Measurements from ENCODE around the gene ZRANB3. TPM values are rescaled to one million over a fixed set of nuclear protein-coding genes. Genes with fewer than 3 reads are reported as not detected.

The ZRANB3 gene
- total RNA-seq, 1 experiment from 2014 or later = 11.3 TPM

DNA sequence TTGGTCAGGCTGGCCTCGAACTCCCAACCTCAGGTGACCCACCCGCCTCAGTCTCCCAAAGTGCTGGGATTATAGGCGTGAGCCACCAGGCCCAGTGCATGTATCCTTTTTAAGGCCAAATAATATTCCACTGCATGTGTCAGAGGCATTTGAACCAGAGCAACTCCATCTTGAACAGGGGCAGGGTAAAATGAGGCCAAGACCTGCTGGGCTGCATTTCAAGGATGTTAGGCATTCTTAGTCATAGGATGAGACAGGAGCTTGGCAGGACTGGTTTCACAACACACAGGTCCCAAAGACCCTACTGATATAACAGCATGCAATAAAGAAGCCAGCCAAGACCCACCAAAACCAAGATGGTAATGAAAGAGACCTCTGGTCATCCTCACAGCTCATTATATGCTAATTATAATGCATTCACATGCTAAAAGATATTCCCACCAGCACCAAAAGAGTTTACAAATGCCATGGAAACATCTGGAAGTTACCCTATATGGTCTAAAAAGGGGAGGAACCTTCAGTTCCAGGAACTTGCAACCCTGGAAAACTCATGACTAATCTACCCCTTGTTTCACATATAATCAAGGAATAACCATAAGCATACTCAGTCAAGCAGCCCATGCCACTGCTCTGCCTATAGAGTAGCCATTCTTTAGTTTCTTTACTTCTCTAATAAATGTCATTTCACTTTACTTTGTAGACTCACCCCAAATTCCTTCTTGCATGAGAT lies 274.3 kb downstream of the ZRANB3 start:
- Histone ChIP-seq H3K36me3 (ENCODE audit: low read depth) (no peaks in the 10 kb centered on the region), H3K9me2 (ENCODE audit: insufficient read depth) (no peaks in the 10 kb centered on the region), H3K4me3 (no peak overlapping the region), H3F3A (ENCODE audit: insufficient read depth, low read depth) (no peaks in the 10 kb centered on the region), H2AFZ (no peak overlapping the region), H3K9me3 (ENCODE audit: insufficient read depth, low read depth) (no peaks in the 10 kb centered on the region), H3K4me2 (peak overlapping the region; percentile 39; the same call in 1 of the 2 replicates), H4K20me1 (ENCODE audit: insufficient read depth) (no peaks in the 10 kb centered on the region), H3K27me3 (ENCODE audit: insufficient read depth, low read depth) (no peaks in the 10 kb centered on the region), H3K79me2 (ENCODE audit: low read depth) (no peaks in the 10 kb centered on the region), H3K27ac (peak overlapping the region; percentile 20), H3K4me1 (replicated peaks; ENCODE audit: insufficient read depth) (peaks cover 12% of the 10 kb centered on the region)
- ChIA-PET POLR2A (ENCODE audit: unreplicated experiment) (no interaction called here), CTCF (no interaction called here)
- intact Hi-C loops (cut with micrococcal nuclease; ENCODE audit: unreplicated experiment) = no loop called here
- TF ChIP-seq, protein P1, sequence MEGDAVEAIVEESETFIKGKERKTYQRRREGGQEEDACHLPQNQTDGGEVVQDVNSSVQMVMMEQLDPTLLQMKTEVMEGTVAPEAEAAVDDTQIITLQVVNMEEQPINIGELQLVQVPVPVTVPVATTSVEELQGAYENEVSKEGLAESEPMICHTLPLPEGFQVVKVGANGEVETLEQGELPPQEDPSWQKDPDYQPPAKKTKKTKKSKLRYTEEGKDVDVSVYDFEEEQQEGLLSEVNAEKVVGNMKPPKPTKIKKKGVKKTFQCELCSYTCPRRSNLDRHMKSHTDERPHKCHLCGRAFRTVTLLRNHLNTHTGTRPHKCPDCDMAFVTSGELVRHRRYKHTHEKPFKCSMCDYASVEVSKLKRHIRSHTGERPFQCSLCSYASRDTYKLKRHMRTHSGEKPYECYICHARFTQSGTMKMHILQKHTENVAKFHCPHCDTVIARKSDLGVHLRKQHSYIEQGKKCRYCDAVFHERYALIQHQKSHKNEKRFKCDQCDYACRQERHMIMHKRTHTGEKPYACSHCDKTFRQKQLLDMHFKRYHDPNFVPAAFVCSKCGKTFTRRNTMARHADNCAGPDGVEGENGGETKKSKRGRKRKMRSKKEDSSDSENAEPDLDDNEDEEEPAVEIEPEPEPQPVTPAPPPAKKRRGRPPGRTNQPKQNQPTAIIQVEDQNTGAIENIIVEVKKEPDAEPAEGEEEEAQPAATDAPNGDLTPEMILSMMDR (conservative IDR thresholded peaks at IDR 0.05) = no peak
- TF ChIP-seq EZH2 (IDR thresholded peaks at IDR 0.05; ENCODE audit: low read depth) = no peak
- DNase-seq = peak; percentile 16 to 43
- no TSS peak for BruUV-seq (replicated peaks)

DNA sequence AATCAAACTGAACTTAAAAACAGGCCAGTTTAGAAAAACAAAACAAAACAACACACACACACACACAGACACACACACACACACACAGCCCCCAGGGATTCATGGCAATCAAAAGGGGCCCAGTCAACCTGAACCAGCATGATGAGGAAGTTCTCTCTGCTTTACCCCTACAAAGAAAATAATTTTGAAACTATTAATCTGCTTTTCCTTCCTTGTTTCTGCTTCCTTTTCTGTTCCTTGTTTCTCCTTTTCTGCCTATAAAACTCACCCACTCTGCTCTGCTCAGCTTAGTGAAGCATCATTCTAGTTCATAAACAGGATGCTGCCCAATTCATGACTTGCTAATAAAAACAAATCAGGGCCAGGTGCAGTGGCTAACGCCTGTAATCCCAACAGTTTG lies 275.8 kb downstream of the ZRANB3 start:
- BruUV-seq (replicated peaks) = no TSS peak
- Histone ChIP-seq H3K27me3 (ENCODE audit: insufficient read depth, low read depth) (no peaks in the 10 kb centered on the region), H3K4me3 (no peak overlapping the region), H3K79me2 (ENCODE audit: low read depth) (no peaks in the 10 kb centered on the region), H3K27ac (no peak overlapping the region), H3K4me2 (no peak overlapping the region), H2AFZ (no peak overlapping the region), H4K20me1 (ENCODE audit: insufficient read depth) (no peaks in the 10 kb centered on the region), H3K9me2 (ENCODE audit: insufficient read depth) (no peaks in the 10 kb centered on the region), H3K36me3 (ENCODE audit: low read depth) (no peaks in the 10 kb centered on the region), H3F3A (ENCODE audit: insufficient read depth, low read depth) (no peaks in the 10 kb centered on the region), H3K4me1 (replicated peaks; ENCODE audit: insufficient read depth) (peaks cover 12% of the 10 kb centered on the region), H3K9me3 (ENCODE audit: insufficient read depth, low read depth) (0 out of 2 replicates have a peak, but pooled peaks cover 2% of the 10 kb centered on the region)
- DNase-seq = no peak
- POLR2A ChIA-PET (ENCODE audit: unreplicated experiment) = no interaction called here
- intact Hi-C loops (cut with micrococcal nuclease; ENCODE audit: unreplicated experiment) = no loop called here
- TF ChIP-seq EZH2 (IDR thresholded peaks at IDR 0.05; ENCODE audit: low read depth) = no peak
- TF ChIP-seq, protein P1 (conservative IDR thresholded peaks at IDR 0.05) = no peak
- CTCF ChIA-PET = no interaction called here

DNA sequence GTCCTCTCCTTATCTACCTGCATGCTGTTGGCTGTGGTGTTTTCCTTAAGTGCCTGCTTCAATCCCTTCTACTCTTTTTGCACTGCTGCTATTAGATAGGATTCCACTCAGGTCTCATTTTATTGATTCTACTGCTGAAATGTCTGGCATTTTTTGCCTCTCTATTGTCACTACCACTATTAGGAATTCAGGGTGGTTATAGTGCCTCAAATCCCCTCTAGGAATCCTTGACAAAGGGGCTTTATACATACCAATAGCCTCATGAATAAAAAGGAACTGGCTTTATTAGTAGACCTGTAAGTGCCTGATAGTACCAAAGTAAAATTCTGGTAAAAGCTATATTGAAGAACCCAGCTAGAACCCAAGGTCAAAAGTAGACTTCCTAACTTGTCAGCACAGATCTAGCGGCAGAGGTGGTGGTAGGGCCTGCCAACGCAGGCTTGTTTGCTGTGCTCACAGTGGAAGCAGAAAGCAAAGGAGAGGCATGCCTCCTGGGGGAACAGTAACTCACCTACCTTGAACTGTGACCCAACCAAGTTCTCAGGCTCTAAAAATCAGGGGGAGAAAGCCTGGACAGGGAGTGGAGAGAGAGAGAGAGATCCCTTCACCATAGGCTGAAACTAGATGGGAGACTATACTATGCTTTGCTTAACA lies 278.1 kb downstream of the ZRANB3 start:
- no peaks in the 10 kb centered on the region for H3F3A ChIP-seq (ENCODE audit: insufficient read depth, low read depth)
- intact Hi-C loops (cut with micrococcal nuclease; ENCODE audit: unreplicated experiment) = no loop called here
- CTCF ChIA-PET = no interaction called here
- no TSS peak for BruUV-seq (replicated peaks)
- H2AFZ ChIP-seq = no peak overlapping the region
- H3K9me3 ChIP-seq (ENCODE audit: insufficient read depth, low read depth) = peaks cover 6% of the 10 kb centered on the region; the same call in 1 of the 2 replicates
- H3K4me3 ChIP-seq = no peak overlapping the region
- H3K27ac ChIP-seq = no peak overlapping the region
- H3K79me2 ChIP-seq (ENCODE audit: low read depth) = no peaks in the 10 kb centered on the region
- peaks cover 12% of the 10 kb centered on the region for H3K4me1 ChIP-seq (replicated peaks; ENCODE audit: insufficient read depth)
- no peak for DNase-seq
- POLR2A ChIA-PET (ENCODE audit: unreplicated experiment) = no interaction called here
- no peak for TF ChIP-seq EZH2 (IDR thresholded peaks at IDR 0.05; ENCODE audit: low read depth)
- TF ChIP-seq, protein P1 (conservative IDR thresholded peaks at IDR 0.05) = no peak
- H4K20me1 ChIP-seq (ENCODE audit: insufficient read depth) = no peaks in the 10 kb centered on the region
- H3K27me3 ChIP-seq (ENCODE audit: insufficient read depth, low read depth) = no peaks in the 10 kb centered on the region
- H3K36me3 ChIP-seq (ENCODE audit: low read depth) = no peaks in the 10 kb centered on the region
- H3K4me2 ChIP-seq = no peak overlapping the region
- H3K9me2 ChIP-seq (ENCODE audit: insufficient read depth) = no peaks in the 10 kb centered on the region; the same call in 1 of the 2 replicates
